Stimulated activated CD4-positive, alpha-beta T cell treated with anti-CD3 and anti-CD28 coated beads, TNF-alpha, amount 100 ng/mL, for 48 hours (primary cell): ENCODE measurements around the gene RD3L.
"Not testable (repeated sequence)": the region's sequence is repeated elsewhere in the genome, so short reads cannot be mapped to it uniquely, and the experiment has no call there.

Experiments used
- DNase-seq, 3 donors: peaks; one replicate each; pipeline ENCODE4 v3.0.0-alpha.2; 2020; ENCODE audit warnings: low read depth in 3 of 3

Gene RD3L

DNA sequence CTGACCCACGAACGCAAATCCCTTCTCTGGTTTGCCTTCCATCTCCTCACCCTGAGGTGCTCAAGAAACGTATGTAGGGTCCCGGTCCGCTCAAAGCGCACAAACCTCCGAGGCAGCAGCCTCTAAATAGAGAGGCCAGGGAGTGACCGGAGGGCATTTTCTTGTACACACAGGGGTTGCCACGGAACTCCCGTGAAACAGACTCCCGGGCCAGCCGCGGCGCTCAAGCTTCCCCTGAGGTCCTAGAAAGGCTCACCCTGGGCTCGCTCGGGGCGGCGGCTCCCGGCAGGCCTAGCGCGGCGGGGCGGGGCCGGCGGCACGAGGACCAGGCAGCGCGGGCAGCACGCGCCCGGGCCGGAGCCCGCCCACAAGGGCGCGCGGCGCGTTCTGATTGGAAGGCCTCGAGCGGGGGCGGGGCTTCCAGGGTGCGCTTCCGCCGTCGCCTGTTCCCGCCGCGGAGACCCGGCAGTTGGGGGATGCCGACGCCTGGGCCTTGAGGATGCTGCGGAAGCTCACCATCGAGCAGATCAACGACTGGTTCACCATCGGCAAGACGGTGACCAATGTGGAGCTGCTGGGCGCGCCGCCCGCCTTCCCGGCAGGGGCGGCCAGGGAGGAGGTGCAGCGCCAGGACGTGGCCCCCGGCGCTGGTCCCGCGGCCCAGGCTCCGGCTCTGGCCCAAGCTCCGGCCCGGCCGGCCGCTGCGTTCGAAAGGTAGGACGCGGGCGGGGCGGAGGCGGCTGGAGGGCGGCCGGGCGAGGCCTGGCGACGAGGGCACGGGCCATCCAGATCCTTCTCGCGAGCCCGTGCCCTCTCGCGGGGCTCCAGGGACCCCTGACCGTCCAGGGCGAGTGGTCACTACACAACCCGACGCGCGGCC, 14.1 kb downstream of the RD3L start, which contains the start of gene TDRD9:
TDRD9 (plus strand) TSS at position 446 of the 880 bp plus-strand sequence; CDS start at position 500, 54 bp downstream.
- no peak for DNase-seq

DNA sequence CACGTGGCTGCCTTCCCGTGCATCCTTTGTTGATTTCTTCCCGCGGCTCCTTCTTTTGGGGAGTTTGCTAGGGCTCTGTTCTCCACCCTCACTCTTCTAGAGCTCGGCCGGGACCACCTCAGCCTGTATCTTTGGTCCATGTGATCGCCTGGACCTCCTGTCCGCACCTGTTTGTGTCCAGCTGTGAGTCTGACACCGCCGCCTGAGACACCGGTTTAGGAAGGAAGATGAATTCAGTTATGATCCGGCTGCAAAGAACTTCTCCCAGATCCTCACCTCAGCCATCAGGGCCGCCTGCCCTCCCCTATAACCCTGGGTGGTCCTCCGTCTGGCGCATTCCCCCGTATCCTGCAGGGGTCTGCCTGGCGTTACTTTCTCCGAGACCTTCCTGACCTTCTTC, 14.8 kb downstream of the RD3L start:
- DNase-seq: no peak

DNA sequence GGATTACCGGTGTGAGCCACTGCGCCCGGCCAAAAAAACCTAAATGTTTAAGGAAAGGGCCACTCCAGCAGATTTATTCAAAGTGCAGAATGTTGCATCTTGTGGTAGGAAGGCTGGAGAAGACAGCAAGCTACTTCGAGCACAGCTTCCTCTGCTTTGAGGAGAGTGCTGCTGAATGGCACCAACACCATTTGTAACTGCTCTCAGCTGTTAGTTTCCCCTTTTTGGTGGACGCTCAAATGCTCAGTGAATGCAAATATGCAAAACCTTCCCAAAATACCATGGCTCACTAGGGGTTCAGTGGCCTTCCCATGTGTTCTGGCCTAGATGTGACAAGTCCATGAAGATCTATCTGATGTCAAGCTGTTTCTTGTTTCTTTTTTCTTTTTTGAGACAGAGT, 17.0 kb downstream of the RD3L start:
- no peak for DNase-seq

DNA sequence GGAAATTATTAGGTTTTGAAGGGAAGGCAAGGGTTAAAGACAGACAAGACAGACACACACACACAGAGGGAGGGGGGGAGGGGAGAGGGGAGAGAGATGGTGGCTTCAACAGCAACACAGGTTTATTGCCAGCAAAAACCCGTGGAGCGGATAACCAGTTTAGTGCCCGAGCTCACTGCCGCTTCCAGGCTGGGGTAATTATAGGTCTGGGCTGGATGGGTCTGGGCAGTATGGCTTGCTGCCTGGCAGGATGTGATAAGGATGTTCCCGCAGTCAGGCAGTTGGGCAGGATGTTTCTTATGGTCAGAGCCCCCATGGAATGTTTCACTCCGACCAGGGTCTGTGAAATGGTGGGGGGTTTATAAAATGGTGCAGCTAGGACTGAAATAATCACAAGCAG, 18.5 kb downstream of the RD3L start:
- no peak for DNase-seq

DNA sequence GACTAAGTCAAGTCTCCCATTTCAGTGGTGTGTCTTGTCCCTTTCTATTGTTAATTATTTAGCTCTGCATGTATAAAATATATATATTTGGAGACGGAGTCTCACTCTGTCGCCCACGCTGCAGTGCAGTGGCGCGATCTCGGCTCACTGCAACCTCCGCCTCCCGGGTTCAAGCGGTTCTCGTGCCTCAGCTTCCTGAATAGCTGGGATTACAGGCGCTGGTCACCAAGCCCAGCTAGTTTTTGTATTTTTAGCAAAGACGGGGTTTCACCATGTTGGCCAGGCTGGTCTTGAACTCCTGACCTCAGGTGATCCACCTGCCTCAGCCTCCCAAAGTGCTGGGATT, 20.5 kb downstream of the RD3L start:
- not testable (repeated sequence) for DNase-seq

DNA sequence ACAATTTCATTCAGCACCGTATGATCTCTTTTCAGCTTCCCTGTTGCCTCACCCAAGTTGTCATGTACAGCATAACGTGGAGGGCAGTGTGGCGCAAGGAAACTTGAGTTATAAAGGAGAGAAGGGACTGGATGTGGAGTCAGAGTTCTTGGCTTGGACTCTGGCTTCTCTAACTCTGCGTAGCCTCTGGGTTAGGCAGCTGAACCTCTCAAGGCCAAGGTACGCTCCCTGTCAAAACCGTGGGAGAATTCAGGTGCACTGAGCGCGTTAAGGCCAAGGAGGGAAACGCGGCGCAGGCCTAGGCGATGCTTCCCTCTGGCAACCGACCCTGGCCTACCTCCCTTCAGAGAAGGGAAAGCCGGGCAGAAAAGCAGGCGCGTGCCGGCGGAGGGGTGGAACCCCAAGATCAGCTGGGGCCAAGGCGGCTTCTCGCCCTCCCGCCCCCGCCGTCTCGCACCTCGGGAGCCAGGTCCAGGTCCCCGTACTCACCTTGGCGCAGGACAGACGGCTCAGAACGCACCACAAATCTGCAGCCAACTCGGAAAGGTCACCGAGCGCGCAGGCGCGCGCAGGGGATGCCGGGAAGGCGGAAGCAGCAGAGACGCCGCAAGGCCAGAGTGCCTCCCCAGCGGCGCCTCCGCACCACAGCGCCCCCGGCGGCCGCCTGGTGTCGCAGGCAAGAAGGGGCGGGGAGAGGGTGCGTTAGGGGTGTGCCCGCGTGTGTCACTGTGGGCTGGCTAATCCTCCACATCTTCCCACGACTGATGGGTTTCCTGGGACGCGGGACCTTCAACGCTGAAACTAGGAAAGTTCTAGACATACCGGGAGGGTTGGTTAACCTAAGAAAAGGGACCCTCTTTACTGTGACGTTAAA, 21.1 kb downstream of the RD3L start:
- peak; percentile 87 to 92 (median 90) for DNase-seq

DNA sequence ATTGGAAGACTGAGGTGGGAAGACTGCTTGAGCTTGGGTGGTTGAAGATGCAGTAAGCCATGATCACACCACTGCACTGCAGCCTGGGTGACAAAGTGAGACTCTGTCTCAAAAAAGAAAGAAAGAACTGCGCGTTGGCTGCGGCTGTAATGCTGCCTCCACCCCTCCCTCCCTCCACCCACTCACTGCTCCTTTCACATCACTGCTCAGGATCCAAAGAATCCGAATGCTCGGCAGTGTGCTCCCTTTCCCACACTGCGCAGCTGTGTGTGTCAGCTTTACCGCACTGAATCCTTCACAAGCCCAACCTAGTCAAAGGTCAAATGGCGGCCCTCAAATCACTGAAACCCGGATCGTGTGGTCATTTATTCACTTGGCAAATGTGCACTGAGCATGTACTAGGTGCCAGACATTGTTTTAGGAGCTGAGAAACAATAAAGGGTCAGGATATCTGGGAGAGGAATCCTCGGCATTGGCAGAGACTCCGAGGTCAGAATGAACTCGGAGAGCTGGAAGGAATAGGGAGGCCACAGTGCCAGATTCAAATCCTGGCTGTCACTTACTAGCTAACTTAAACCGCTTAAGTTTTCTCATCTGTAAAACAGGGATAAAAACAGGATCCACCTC, 25.6 kb downstream of the RD3L start:
- no peak for DNase-seq

DNA sequence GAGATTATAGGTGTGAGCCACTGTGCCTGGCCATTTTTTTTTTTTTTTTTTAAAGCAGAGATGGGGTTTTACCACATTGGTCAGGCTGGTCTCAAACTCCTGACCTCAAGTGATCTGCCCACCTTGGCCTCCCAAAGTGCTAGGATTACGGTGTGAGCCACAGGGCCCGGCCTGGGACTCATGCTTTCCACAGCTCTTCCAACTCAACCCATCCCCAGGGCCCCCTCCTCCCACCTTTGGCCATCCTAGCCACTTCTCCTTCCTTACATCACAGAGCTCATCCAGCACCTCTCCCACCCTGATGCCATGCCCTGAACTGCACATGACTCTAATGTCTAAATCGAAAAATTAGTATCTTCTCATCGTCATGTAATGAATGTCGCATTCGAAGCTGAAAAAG, 26.7 kb downstream of the RD3L start:
- no peak for DNase-seq

DNA sequence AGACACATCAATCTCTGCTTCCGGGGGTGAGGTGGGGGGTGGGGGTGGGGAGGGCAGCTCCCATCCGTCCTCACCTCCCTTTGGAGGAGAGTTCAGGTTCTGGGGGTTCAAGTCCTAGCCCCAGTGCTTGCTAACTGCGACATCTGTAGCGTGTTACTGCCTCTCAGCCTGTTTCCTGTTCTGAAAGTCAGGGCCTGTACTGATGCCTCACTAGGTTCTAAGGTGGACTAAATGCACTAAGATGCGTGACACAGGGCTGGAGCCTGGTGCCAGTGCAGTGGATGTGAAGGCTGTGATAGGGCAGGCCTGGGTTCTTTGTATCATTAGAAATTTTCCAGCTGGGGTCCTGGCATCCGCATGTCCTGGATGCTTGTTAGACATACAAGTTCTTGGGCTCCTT, 31.3 kb downstream of the RD3L start:
- no peak for DNase-seq

DNA sequence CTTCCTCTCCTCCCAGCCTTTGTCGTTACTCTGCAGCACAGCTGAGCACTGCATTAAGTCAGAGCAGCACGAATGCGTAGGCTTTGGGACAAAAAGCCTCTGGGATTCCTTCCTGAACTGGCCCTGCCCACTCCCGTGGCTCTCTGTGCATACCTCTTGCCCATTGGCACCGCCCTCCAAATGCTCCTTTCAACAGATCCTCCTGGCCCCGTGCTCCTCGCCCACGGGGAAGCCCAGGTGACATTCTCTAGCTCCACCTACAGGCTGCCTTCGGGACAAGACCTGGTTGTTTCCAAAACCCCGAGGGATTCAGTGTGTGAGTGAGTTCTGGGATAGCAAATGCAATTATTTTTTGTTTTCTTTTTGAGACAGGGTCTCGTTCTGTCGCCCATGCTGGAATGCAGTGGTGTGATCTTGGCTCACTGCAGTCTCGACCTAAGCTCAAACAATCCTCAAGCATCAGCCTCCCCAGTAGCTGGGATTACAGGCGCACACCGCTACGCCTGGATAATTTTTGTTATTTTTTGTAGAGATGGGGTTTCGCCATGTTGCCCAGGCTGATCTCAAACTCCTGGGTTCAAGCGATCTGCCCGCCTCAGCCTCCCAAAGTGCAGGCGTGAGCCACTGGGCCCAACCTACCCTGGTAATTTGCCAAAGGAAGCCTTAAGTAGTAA, 31.9 kb downstream of the RD3L start:
- peak; percentile 60 to 71 (median 65) for DNase-seq

DNA sequence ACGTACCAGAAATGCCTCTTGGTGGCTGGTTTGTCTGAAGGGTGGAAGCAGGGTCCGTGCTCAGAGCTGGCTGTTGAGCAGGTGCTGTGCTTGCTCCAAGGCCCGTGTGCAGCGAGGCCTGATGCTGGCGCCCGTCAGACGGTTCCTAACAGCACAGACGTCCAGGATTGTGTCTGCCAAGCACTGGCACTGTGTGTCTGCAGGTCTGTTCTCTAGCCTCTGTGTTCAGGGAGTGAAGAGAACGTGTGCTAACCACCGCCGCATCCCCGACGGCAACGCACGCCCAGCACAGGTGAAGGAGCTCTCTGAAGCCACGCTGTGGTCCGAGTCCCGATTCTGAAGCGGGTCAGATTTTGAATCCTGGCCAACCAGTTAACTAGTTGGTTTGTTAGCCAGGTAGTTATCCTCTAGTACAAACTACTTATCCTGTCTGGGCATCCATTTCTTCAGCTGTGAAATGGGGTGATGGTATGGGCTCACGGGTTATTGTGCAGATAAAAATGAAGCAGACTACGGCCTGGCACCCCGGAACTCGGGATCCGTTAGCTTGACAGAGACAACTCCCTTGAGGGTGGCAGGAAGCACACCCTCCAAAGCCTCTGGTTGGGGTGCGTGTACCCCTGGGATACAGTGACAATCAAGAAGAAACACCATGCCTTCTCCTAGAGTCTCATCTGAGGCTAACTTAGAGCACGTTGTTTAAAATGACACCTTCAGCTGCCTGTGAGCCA, 32.6 kb downstream of the RD3L start:
- no peak for DNase-seq

DNA sequence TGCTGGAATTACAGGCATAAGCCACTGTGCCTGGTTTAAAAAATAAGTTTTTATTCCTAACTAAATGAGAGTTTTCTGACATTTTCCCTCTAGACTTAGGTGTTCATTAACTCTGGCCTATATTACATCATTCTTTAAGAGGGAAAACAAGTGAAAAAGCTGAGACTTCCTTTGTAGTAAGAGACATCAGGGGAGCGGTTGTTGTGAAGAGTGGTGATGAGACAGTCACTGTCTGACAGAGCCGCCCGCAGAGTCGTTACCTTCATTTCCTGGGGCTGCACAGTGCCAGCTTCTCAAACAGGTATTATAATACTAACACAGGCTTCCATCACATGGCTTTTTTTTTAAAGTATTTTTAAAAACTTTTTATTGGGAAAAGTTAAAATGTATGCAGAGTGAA, 33.7 kb downstream of the RD3L start:
- DNase-seq: no peak

DNA sequence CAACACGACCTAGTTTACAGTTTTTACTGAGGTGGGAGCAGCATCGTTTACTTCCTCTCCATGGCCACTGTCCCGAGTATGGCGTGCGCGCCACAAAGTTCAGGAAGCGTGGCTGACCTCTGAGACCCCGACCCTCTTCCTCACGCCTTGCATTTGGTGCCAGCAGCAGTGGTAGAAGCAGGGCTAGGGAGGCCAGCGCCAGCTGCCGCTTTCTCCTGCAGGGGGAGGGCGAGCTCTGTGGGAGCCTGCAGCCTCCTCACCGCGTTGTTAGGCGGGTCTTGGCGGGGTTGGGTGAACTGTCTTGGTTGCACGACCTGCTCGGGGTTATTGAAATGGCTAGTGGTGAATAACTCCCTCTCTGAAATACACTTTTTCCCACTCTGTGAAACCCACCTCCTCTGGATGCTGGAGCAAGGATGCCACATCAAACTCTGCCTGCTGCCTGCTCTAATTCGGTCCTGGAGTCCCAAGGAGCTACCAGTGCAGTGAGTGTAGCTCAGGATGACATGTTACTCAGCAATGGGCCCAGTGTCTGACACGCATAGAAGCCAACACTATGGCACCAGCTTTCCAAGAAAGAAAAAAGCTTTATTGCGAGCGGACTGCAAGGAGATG, 36.4 kb downstream of the RD3L start:
- DNase-seq: peak in 1 of 3 donors; percentile 13

DNA sequence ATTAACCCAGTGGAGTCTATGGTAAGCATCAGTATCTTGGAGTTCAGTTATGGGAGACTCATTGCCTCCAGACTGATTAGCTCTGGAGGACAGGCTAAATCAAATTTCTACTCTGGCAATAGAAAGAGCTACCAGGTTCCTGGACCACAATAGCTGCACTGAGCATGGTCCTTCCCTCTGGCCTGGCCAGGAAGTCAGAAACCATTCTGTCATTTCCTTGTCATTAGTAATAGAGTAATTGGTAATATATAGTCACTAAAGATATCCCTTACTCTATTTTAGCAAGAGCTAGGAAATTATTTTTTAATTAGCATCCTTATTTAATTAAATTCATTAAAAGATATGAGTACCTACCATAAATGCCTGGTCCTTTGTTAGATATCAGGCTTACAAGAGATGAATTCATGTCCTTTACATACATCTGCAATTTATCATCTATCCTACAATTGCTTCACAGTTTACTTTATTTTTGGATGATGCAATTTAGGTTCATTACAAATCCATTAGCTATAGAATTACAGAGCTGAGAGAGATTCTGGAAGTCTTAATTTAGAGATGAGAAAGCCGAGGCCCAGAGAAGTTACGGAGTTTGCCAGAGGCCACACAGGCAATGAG, 37.7 kb downstream of the RD3L start:
- no peak for DNase-seq

DNA sequence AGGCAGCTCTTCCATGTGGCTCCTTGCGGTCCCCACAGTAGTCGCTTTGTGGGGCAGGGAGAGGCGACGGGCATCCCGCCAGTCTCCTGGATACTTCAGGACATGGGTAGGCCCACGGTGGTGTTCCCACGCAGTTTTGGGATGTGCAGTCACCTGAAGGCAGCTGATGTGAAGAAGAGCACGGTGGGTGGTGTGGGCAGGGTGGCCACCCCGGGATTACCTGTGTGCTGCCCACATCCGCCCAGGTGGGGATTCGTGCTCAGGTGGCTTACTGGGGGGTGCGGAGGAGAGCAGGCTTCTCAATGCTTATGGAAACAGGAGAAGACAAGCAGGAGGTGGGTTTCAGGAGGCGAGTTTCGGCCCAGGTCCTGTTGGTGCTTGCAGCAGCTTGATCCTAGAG, 42.5 kb downstream of the RD3L start:
- DNase-seq: no peak

DNA sequence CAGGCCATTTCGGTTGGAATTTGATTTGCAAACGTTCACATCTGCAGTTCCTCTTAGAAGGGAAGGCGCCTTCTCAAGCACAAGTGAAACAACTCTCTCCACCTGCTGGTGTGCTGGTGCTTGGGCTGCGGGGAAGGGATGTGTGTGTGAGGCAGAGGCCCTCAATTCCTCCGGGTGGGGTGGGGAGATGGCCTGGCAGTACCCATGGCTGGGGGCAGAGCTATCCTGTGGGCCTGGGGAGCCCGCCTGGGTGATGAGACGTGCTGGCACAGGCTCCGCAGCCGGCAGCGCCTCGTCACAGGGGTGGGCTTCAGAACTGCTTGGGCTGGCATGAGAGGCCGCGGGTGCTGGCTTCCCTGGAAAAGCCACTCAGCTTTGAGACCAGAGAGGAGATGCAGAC, 43.0 kb downstream of the RD3L start:
- DNase-seq: no peak

DNA sequence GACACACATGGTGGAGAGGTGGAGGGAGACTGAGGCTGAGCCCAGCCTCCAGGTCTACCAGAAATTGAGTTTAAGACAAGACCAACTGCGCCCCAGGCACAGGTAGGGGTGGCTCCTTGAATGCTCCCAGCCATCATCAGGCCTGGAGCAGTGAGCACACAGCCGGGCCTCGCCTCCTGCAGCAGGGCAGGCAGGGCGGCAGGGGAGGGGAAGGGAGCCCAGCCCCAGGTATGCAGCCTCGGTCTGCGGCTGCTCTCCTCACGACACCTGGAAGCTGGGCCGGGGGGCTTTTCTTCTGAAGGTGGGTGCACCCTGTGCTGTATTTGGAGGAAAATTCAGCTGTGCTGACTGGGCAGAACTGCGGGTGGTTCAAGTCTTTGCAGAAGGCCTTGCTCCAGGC, 43.6 kb downstream of the RD3L start:
- no peak for DNase-seq

DNA sequence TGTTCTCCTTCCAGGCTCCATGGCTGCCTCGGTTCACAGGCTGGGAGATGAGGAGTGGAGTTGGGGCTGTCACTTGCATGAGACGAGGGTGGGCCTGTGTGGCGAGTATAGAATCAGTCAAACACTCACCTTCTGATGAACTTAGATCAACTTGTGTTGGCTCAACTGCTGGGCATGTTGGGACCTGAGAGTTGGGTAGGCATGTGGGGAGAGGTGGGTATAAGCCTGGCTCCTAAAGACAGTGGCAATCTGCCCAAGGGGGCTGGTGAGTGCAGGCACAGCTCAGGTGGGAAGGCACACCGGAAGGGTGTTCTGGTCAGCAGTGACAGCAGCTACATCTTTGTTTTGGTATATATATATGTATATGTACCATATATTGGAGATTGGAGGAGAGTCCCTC, 44.1 kb downstream of the RD3L start:
- no peak for DNase-seq

DNA sequence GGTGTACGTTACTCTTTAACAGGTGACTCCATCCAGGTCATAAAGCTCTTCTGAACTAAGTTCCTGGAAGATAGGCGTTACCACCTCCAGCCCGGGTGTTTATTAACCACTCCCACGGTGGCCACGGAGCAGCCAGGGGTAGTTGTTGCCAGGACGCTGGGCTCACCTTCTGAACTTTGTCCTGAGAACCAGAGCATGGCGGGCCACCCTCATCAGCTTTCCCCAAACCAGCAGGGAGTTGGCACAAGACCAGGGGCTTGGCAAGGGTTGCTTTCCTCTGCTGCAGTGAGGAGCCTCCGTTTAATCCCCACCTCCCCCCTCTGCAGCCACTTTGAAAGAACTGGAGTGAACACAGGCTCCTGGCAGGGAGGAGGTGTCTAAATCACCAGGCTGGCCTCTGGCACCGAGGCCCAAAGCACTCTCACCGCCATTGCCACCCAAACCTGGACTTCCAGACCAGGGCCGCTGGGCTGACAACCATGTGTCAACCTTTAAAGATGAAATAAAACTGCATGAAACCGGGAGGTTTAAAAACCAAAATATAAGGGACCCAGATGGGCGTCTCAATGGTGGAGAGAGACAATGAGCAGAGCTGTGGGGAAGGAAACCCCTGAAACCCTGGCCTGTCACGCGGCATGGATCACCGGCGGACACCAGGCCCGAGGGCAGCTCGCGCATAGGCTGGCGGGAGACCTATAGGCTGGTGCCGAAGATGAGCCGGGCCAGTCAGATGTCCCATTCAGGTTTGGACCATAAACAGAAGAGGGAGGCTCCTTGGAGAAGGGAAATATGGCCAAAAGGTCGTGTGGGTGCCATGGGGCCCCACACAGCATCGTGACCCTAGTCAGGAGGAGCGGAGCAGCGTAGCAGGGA, 45.0 kb downstream of the RD3L start:
- DNase-seq: no peak
